Hepatocyte (in vitro differentiated cells): ENCODE data around the gene TBCA. TPM values are rescaled to one million over a fixed set of nuclear protein-coding genes. Genes with fewer than 3 reads are reported as not detected.

ENCODE experiments used
- DNase-seq: peaks from one replicate; pipeline ENCODE4 v3.0.0-alpha.2; 2016; ENCODE audit warnings: low spot score
- H2AFZ ChIP-seq: fragments of 200-600 bp; sonication (generic); 2 replicates; pipeline ENCODE4 v1.6.0; 2016; ENCODE audit warnings: antibody characterized with exemption, mild to moderate bottlenecking
- H3K27ac ChIP-seq: fragments of 200-600 bp; sonication (generic); 2 replicates; pipeline ENCODE4 v1.5.1; 2016; ENCODE audit warnings: mild to moderate bottlenecking
- H3K27me3 ChIP-seq: fragments of 200-600 bp; sonication (generic); 2 replicates; pipeline ENCODE4 v1.6.1; 2016
- H3K36me3 ChIP-seq: fragments of 200-600 bp; sonication (generic); replicated peaks from 2 replicates; pipeline ENCODE4 v1.5.1; 2016; ENCODE audit warnings: low read depth; ENCODE audit not compliant: insufficient read depth
- H3K4me1 ChIP-seq: fragments of 200-600 bp; sonication (generic); 2 replicates; pipeline ENCODE4 v1.5.1; 2016; ENCODE audit warnings: mild to moderate bottlenecking, moderate library complexity; ENCODE audit not compliant: insufficient read depth
- H3K4me2 ChIP-seq: fragments of 200-600 bp; sonication (generic); 2 replicates; pipeline ENCODE4 v1.6.0; 2016
- H3K4me3 ChIP-seq: fragments of 200-600 bp; sonication (generic); 2 replicates; pipeline ENCODE4 v1.5.1; 2016; ENCODE audit warnings: mild to moderate bottlenecking
- H3K79me2 ChIP-seq: fragments of 200-600 bp; sonication (generic); 2 replicates; pipeline ENCODE4 v1.6.0; 2017; ENCODE audit warnings: mild to moderate bottlenecking
- H3K9me2 ChIP-seq: fragments of 200-600 bp; sonication (generic); replicated peaks from 2 replicates; pipeline ENCODE4 v1.6.0; 2017; ENCODE audit warnings: mild to moderate bottlenecking; ENCODE audit not compliant: insufficient read depth
- H3K9me3 ChIP-seq: fragments of 200-600 bp; sonication (generic); 2 replicates; pipeline ENCODE4 v1.5.1; 2016; ENCODE audit warnings: low read depth, mild to moderate bottlenecking
- H4K20me1 ChIP-seq: fragments of 200-600 bp; sonication (generic); 2 replicates; pipeline ENCODE4 v1.6.0; 2016; ENCODE audit warnings: mild to moderate bottlenecking; ENCODE audit not compliant: insufficient read depth, poor library complexity, severe bottlenecking
- CTCF ChIP-seq: fragments of 200-600 bp; sonication (generic); IDR thresholded peaks from 2 replicates; pipeline ENCODE4 v1.5.1; 2016; ENCODE audit warnings: antibody characterized with exemption, mild to moderate bottlenecking; ENCODE audit not compliant: poor library complexity
- EZH2 ChIP-seq: fragments of 200-600 bp; sonication (generic); IDR thresholded peaks from 2 replicates; pipeline ENCODE4 v1.6.1; 2016; ENCODE audit warnings: antibody characterized with exemption, mild to moderate bottlenecking, borderline replicate concordance
- EZH2phosphoT487 ChIP-seq: fragments of 200-600 bp; sonication (generic); IDR thresholded peaks from one replicate; pipeline ENCODE4 v1.6.1; 2018; ENCODE audit warnings: antibody characterized with exemption, mild to moderate bottlenecking, low read depth, moderate library complexity; ENCODE audit not compliant: unreplicated experiment, severe bottlenecking
- WGBS: methylation state at CpG from one replicate; pipeline ENCODE4 v1.1.6; 2016; ENCODE audit warnings: low lambda C conversion rate; ENCODE audit errors: missing lambda C conversion rate; 5-methylcytosine and 5-hydroxymethylcytosine counted together
- polyA plus RNA-seq: library from polyadenylated mRNA; unstranded; fragments of >200 nt; fragmentation: Nextera tagmentation; extraction: Ambion mirVana; gene quantifications from 2 replicates; pipeline ENCODE4 v1.2.1, GENCODE V29; 2016
- total RNA-seq: library from RNA; depleted of rRNA; stranded (reverse); fragments of >200 nt; gene quantifications from 2 replicates; pipeline ENCODE4 v1.2.3, GENCODE V29; 2014

TBCA gene
- total and polyA plus RNA-seq, 2 experiments from 2014 or later = 278 to 282 TPM

DNA sequence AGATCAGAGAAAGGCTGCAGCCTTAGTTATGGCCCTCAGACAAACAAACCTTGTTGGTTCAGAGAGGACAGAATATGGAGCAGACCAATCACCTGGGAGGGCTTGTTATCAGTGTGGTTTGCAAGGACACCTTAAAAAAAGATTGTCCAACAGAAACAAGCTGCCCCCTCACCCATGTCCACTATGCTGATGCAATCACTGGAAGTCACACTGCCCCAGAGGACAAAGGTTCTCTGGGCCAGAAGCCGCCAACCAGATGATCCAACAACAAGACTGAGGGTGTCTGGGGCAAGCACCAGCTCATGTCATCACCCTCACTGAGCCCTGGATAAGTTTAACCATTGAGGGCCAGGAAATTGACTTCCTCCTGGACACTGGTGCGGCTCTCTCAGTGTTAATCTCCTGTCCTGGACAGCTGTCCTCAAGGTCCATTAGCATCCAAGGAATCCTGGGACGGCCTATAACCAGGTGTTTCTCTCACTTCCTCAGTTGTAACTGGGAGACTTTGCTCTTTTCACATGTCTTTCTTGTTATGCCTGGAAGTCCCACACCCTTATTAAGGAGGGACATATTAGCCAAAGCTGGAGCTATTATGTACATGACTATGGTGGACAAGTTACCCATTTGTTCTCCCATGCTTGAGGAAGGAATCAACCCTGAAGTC is 36.9 kb upstream of the TBCA start:
- H3K27ac ChIP-seq = peak overlapping the region; percentile 64
- no peaks in the 10 kb centered on the region for H3K9me2 ChIP-seq
- WGBS = 81% methylated on average over 3 of the region's 3 CpGs
- no peaks in the 10 kb centered on the region for H3K27me3 ChIP-seq
- no peaks in the 10 kb centered on the region for H3K4me1 ChIP-seq
- H3K36me3 ChIP-seq = no peaks in the 10 kb centered on the region
- no peaks in the 10 kb centered on the region for H4K20me1 ChIP-seq
- no peak overlapping the region for H2AFZ ChIP-seq
- H3K9me3 ChIP-seq = no peaks in the 10 kb centered on the region
- H3K79me2 ChIP-seq = no peaks in the 10 kb centered on the region
- TF ChIP-seq CTCF (no peak), EZH2phosphoT487 (no peak), EZH2 (no peak)
- H3K4me3 ChIP-seq = no peak overlapping the region
- peak; percentile 39 for DNase-seq
- no peak overlapping the region for H3K4me2 ChIP-seq

GRCh38 chr5:77806213-77806843 is 30.2 kb upstream of the TBCA start:
- 55% methylated on average over 1 of the region's 1 CpG for WGBS

GRCh38 chr5:77798456-77798855 is 22.3 kb upstream of the TBCA start:
- TF ChIP-seq CTCF (no peak), EZH2phosphoT487 (no peak), EZH2 (no peak)
- Histone ChIP-seq H3K27me3 (peaks cover 14% of the 10 kb centered on the region), H2AFZ (no peak overlapping the region), H3K36me3 (no peaks in the 10 kb centered on the region), H3K79me2 (no peaks in the 10 kb centered on the region), H3K4me1 (no peaks in the 10 kb centered on the region), H4K20me1 (no peaks in the 10 kb centered on the region), H3K9me3 (no peaks in the 10 kb centered on the region), H3K4me2 (no peak overlapping the region), H3K4me3 (no peak overlapping the region), H3K9me2 (no peaks in the 10 kb centered on the region), H3K27ac (no peak overlapping the region)
- no peak for DNase-seq
- WGBS = 88% methylated on average over 1 of the region's 1 CpG

More at GRCh38 chr5:77806213-77806843, 30.2 kb upstream of the TBCA start:
- DNase-seq = no peak
- Histone ChIP-seq H3K9me2 (no peaks in the 10 kb centered on the region), H3K4me3 (no peak overlapping the region), H3K4me2 (no peak overlapping the region), H3K27me3 (no peaks in the 10 kb centered on the region), H3K9me3 (no peaks in the 10 kb centered on the region), H4K20me1 (no peaks in the 10 kb centered on the region), H3K36me3 (no peaks in the 10 kb centered on the region), H3K4me1 (no peaks in the 10 kb centered on the region), H2AFZ (peak overlapping the region; percentile 16), H3K79me2 (no peaks in the 10 kb centered on the region), H3K27ac (no peak overlapping the region)
- TF ChIP-seq EZH2 (no peak), CTCF (no peak), EZH2phosphoT487 (no peak)
